NCI-H1092 treated with DMSO at 0.1 percent for 48 hours (cell line): ENCODE results near the gene CIDEA.
"Not testable (repeated sequence)": the region's sequence is repeated elsewhere in the genome, so short reads cannot be mapped to it uniquely, and the experiment has no call there.

Experiments
- DNase-seq: peaks from one replicate; lab custom pipeline; 2025; lab: John Stamatoyannopoulos, UW

The CIDEA gene

GRCh38 chr18:12239431-12239830 lies 14.7 kb upstream of the CIDEA start:
- DNase-seq: no peak

GRCh38 chr18:12242658-12243260 lies 11.4 kb upstream of the CIDEA start:
- DNase-seq: no peak

- not testable (repeated sequence) for DNase-seq
These were observed 10.9 kb upstream of the CIDEA start for GRCh38 chr18:12243272-12243671.

- DNase-seq: no peak
These were observed 8.4 kb upstream of the CIDEA start for GRCh38 chr18:12245793-12246135.

GRCh38 chr18:12246849-12247808 lies 7.0 kb upstream of the CIDEA start:
- DNase-seq: no peak

GRCh38 chr18:12247946-12248345 lies 6.2 kb upstream of the CIDEA start:
- DNase-seq: no peak

- no peak for DNase-seq
These were observed 5.0 kb upstream of the CIDEA start for GRCh38 chr18:12248926-12249720.

GRCh38 chr18:12251311-12251710 lies 2.9 kb upstream of the CIDEA start:
- no peak for DNase-seq

- no peak for DNase-seq
These were observed 2.1 kb upstream of the CIDEA start for GRCh38 chr18:12252061-12252460.

- DNase-seq: no peak
These were observed 1.1 kb upstream of the CIDEA start for GRCh38 chr18:12253027-12253426.

GRCh38 chr18:12253663-12254135 lies 462 bp upstream of the CIDEA start:
- no peak for DNase-seq

- DNase-seq: no peak
These were observed 805 bp downstream of the CIDEA start for GRCh38 chr18:12254820-12255511.

GRCh38 chr18:12255626-12256026 lies 1.5 kb downstream of the CIDEA start:
- no peak for DNase-seq

GRCh38 chr18:12256951-12257350 lies 2.8 kb downstream of the CIDEA start:
- DNase-seq: no peak

GRCh38 chr18:12257996-12258718 lies 4.0 kb downstream of the CIDEA start:
- DNase-seq: no peak

GRCh38 chr18:12258719-12259705 lies 4.9 kb downstream of the CIDEA start:
- no peak for DNase-seq

GRCh38 chr18:12262748-12263147 lies 8.6 kb downstream of the CIDEA start:
- DNase-seq: no peak

GRCh38 chr18:12264864-12265263 lies 10.7 kb downstream of the CIDEA start:
- no peak for DNase-seq

GRCh38 chr18:12271376-12272235 lies 17.4 kb downstream of the CIDEA start:
- DNase-seq: peak; percentile 64
